Panc1 (cell line): Measurements from ENCODE around the gene POLR3E. TPM values are rescaled to one million over a fixed set of nuclear protein-coding genes. Genes with fewer than 3 reads are reported as not detected.

ENCODE experiments used
- ATAC-seq: fragments of 200-7000 bp; cut with Tn5 transposase; 2 replicates; pipeline ENCODE4 v1.9.1; 2020; ENCODE audit warnings: mild to moderate bottlenecking, moderate library complexity
- BruUV-seq: library from RNA; stranded (reverse); fragments of 400-500 nt; replicated peaks from 2 replicates; lab custom pipeline; 2021; lab: Mats Ljungman, UMichigan
- CTCF ChIA-PET: fragments of 300-600 bp; sonication (Branson Sonifier 250); formaldehyde crosslinking; loops from one replicate; lab custom pipeline; 2022; ENCODE audit warnings: antibody characterized with exemption; lab: Charles Lee
- POLR2A ChIA-PET: fragments of 300-600 bp; sonication (Branson Sonifier 250); formaldehyde crosslinking; loops from one replicate; lab custom pipeline; 2022; ENCODE audit warnings: antibody characterized with exemption; lab: Charles Lee
- DNase-seq: peaks from one replicate; pipeline ENCODE4 v3.0.0-alpha.2; 2010; ENCODE audit warnings: low read depth, low spot score
- H3K27ac ChIP-seq: 2 replicates; pipeline ENCODE4 v1.5.1; 2011; ENCODE audit warnings: mild to moderate bottlenecking, low read length, inconsistent platforms
- H3K27me3 ChIP-seq: fragments of 200-500 bp; sonication (Bioruptor generic); 2 replicates; pipeline ENCODE4 v1.6.0; 2014; ENCODE audit warnings: low read length, inconsistent platforms; ENCODE audit not compliant: control insufficient read depth, insufficient read depth
- H3K36me3 ChIP-seq: fragments of 200-500 bp; sonication (Bioruptor generic); 2 replicates; pipeline ENCODE4 v1.5.1; 2014; ENCODE audit warnings: inconsistent platforms, mild to moderate bottlenecking, low read length, moderate library complexity; ENCODE audit not compliant: control insufficient read depth, insufficient read depth
- H3K4me1 ChIP-seq: 2 replicates; pipeline ENCODE4 v1.5.1; 2011; ENCODE audit warnings: inconsistent platforms, mild to moderate bottlenecking, low read length, moderate library complexity; ENCODE audit not compliant: control insufficient read depth, insufficient read depth
- H3K4me3 ChIP-seq, 2 experiments: 2 replicates each; pipeline ENCODE4 v1.5.1; 2011 to 2012; ENCODE audit warnings: low read depth in 2 of 2, low read length in 2 of 2, mild to moderate bottlenecking in 2 of 2, inconsistent platforms in 1 of 2, moderate library complexity in 1 of 2
- H3K9me3 ChIP-seq: fragments of 200-500 bp; sonication (Bioruptor generic); 2 replicates; pipeline ENCODE4 v1.5.1; 2014; ENCODE audit warnings: low read depth, mild to moderate bottlenecking, inconsistent platforms, low read length, moderate library complexity; ENCODE audit not compliant: control insufficient read depth, insufficient read depth
- CTCF ChIP-seq: fragments of 450-650 bp; IDR thresholded peaks from 2 replicates; pipeline ENCODE4 v1.5.1; 2017; ENCODE audit warnings: mild to moderate bottlenecking
- POLR2AphosphoS5 ChIP-seq: IDR thresholded peaks from 2 replicates; pipeline ENCODE4 v1.6.1; 2012; ENCODE audit warnings: mild to moderate bottlenecking, low read depth, low read length, moderate library complexity
- REST ChIP-seq, 2 experiments: IDR thresholded peaks; 2 replicates each; pipeline ENCODE4 v1.6.1; 2011 to 2012; ENCODE audit warnings: low read depth in 2 of 2, control low read depth in 1 of 2, low read length in 1 of 2, mild to moderate bottlenecking in 1 of 2, moderate library complexity in 1 of 2; ENCODE audit not compliant: insufficient read depth in 1 of 2
- SIN3A ChIP-seq: IDR thresholded peaks from 2 replicates; pipeline ENCODE4 v1.6.1; 2012; ENCODE audit warnings: low read depth, mild to moderate bottlenecking, low read length, moderate library complexity, borderline replicate concordance; ENCODE audit not compliant: insufficient read depth
- TCF7L2 ChIP-seq: IDR thresholded peaks from 2 replicates; pipeline ENCODE4 v1.6.1; 2011; ENCODE audit warnings: mild to moderate bottlenecking, low read depth, low read length, inconsistent platforms
- in situ Hi-C: cut with HindIII; loops from 2 replicates; pipeline ENCODE4 v1.10.0; 2016; ENCODE audit warnings: low sequenced_read_pairs, low pct_unique_long_range_greater_than_20kb
- intact Hi-C: fragments of 100-400 bp; cut with micrococcal nuclease; formaldehyde crosslinking; loops from one replicate; pipeline ENCODE4 v1.10.0; 2022; ENCODE audit not compliant: unreplicated experiment
- total RNA-seq: library from RNA; stranded (reverse); gene quantifications from one replicate; pipeline ENCODE4 v1.2.1, GENCODE V29; 2021; ENCODE audit not compliant: unreplicated experiment

The POLR3E gene
- total RNA-seq, 1 experiment from 2014 or later: 45.2 TPM

- H3K4me3 ChIP-seq: no peak overlapping the region
- POLR2A ChIA-PET: no interaction called here
- in situ Hi-C loops: no loop called here
- H3K9me3 ChIP-seq: no peaks in the 10 kb centered on the region
- H3K4me1 ChIP-seq: no peaks in the 10 kb centered on the region
- no peaks in the 10 kb centered on the region; the same call in 1 of the 2 replicates for H3K36me3 ChIP-seq
- DNase-seq (no peak), ATAC-seq (no peak)
- TF ChIP-seq REST (IDR thresholded peaks at IDR 0.05; ENCODE audit: insufficient read depth in 1 of 2, low read depth in 2 of 2, low read length in 1 of 2): no peak
- TF ChIP-seq POLR2AphosphoS5: no peak
- no peak for TF ChIP-seq CTCF
- no peak for TF ChIP-seq TCF7L2
- TF ChIP-seq SIN3A: no peak
- no peak overlapping the region for H3K27ac ChIP-seq
- no peaks in the 10 kb centered on the region for H3K27me3 ChIP-seq
- intact Hi-C loops: no loop called here
- CTCF ChIA-PET: interaction anchor here (0.5 kb wide), 1 partner anchor 100 kb away, joined by 7 read pairs; no protein-coding TSS in a partner anchor
- no TSS peak for BruUV-seq
Observed at GRCh38 chr16:22325598-22326368, 28.6 kb downstream of the POLR3E start.

- no peaks in the 10 kb centered on the region for H3K9me3 ChIP-seq
- H3K4me1 ChIP-seq: no peaks in the 10 kb centered on the region
- BruUV-seq: no TSS peak
- no peak for DNase-seq
- no peak for ATAC-seq
- H3K27me3 ChIP-seq: no peaks in the 10 kb centered on the region
- ChIA-PET CTCF (interaction anchor here (0.5 kb wide), 1 partner anchor 100 kb away, joined by 7 read pairs; no protein-coding TSS in a partner anchor), POLR2A (no interaction called here)
- intact Hi-C loops (no loop called here), in situ Hi-C loops (no loop called here)
- no peaks in the 10 kb centered on the region; the same call in 1 of the 2 replicates for H3K36me3 ChIP-seq
- H3K27ac ChIP-seq: no peak overlapping the region
- TF ChIP-seq TCF7L2 (no peak), CTCF (no peak), SIN3A (no peak), POLR2AphosphoS5 (no peak), REST (IDR thresholded peaks at IDR 0.05; ENCODE audit: insufficient read depth in 1 of 2, low read depth in 2 of 2, low read length in 1 of 2) (no peak)
- no peak overlapping the region for H3K4me3 ChIP-seq
Observed at GRCh38 chr16:22326369-22326652, 29.1 kb downstream of the POLR3E start.
